Inferior parietal cortex (tissue), 1 donor: ENCODE data around the gene PDSS2.
A peak's percentile ranks its signal among the peaks of the same experiment; 100 is the strongest.
"Not testable (repeated sequence)": the region's sequence is repeated elsewhere in the genome, so short reads cannot be mapped to it uniquely, and the experiment has no call there.

Source experiments
- DNase-seq: peaks from one replicate; pipeline ENCODE4 v3.0.0-alpha.2; 2016; ENCODE audit errors: extremely low spot score

The PDSS2 gene

GRCh38 chr6:107120404-107120803, 339.0 kb downstream of the PDSS2 start:
- DNase-seq, result no peak

GRCh38 chr6:107118976-107119375, 340.4 kb downstream of the PDSS2 start:
- no peak for DNase-seq

GRCh38 chr6:107118540-107118939, 340.8 kb downstream of the PDSS2 start:
- not testable (repeated sequence) for DNase-seq

GRCh38 chr6:107116931-107117330, 342.4 kb downstream of the PDSS2 start:
- no peak for DNase-seq

- DNase-seq, result no peak
These were observed 343.0 kb downstream of the PDSS2 start for GRCh38 chr6:107116328-107116892.

GRCh38 chr6:107115695-107116327, 343.6 kb downstream of the PDSS2 start:
- peak; percentile 21 for DNase-seq

GRCh38 chr6:107114926-107115694, 344.3 kb downstream of the PDSS2 start, which contains the start of gene BEND3:
Gene BEND3 (minus strand): TSS chr6:107115515. CDS start chr6:107099285, 16,230 bp downstream.
- DNase-seq, result no peak

GRCh38 chr6:107114213-107114925, 345.0 kb downstream of the PDSS2 start:
- DNase-seq, result peak; percentile 77

GRCh38 chr6:107110200-107110599, 349.2 kb downstream of the PDSS2 start:
- DNase-seq, result no peak

GRCh38 chr6:107108201-107108890, 351.0 kb downstream of the PDSS2 start:
- DNase-seq, result no peak

- DNase-seq, result no peak
These were observed 351.6 kb downstream of the PDSS2 start for GRCh38 chr6:107107791-107108190.

- DNase-seq, result no peak
These were observed 353.2 kb downstream of the PDSS2 start for GRCh38 chr6:107106165-107106564.

GRCh38 chr6:107105511-107106116, 353.8 kb downstream of the PDSS2 start:
- DNase-seq, result no peak

GRCh38 chr6:107103082-107103481, 356.3 kb downstream of the PDSS2 start:
- DNase-seq, result no peak
